Measurements from ENCODE around the gene S1PR5. TPM values are rescaled to one million over a fixed set of nuclear protein-coding genes. Genes with fewer than 3 reads are reported as not detected.

The S1PR5 gene
- total and polyA plus RNA-seq, 9 of the 15 experiments (the other 6 are each of a cell fraction or from before 2014, with no cell fraction given) = 0.03 to 0.54 (median 0.35) TPM; not detected in 4

DNA sequence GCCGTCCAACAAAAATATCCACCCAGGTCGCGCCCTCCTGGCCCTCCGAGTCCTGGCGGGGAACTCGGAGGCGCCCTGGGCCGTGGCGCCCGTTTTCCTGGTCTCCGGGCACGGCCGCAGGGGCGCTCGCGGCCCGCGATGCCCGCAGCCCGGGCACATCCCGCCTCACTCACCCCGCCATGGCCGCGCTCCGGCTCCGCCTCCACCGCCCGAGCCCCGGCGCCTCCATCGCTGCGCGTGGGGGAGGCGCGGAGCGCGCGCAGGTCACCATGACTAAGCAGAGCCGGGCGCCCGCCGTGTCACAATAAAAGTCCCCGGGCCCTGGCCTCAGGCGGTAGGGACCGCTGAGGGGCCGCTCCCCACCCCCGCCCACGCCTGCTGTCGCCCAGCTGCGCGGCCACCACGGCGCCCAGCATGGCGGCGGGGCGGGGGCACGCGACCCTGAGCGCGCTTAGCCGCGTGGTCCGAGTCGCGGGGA lies 14.7 kb downstream of the S1PR5 start (continued):
- TF ChIP-seq, protein P1, sequence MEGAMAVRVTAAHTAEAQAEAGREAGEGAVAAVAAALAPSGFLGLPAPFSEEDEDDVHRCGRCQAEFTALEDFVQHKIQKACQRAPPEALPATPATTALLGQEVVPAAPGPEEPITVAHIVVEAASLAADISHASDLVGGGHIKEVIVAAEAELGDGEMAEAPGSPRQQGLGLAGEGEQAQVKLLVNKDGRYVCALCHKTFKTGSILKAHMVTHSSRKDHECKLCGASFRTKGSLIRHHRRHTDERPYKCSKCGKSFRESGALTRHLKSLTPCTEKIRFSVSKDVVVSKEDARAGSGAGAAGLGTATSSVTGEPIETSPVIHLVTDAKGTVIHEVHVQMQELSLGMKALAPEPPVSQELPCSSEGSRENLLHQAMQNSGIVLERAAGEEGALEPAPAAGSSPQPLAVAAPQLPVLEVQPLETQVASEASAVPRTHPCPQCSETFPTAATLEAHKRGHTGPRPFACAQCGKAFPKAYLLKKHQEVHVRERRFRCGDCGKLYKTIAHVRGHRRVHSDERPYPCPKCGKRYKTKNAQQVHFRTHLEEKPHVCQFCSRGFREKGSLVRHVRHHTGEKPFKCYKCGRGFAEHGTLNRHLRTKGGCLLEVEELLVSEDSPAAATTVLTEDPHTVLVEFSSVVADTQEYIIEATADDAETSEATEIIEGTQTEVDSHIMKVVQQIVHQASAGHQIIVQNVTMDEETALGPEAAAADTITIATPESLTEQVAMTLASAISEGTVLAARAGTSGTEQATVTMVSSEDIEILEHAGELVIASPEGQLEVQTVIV (CRISPR knock-in tag; IDR thresholded peaks at IDR 0.05; ENCODE audit: borderline replicate concordance) = no peak
- TF ChIP-seq SFPQ (IDR thresholded peaks at IDR 0.05; ENCODE audit: low read depth, low read length) = no peak
- TF ChIP-seq CREM (IDR thresholded peaks at IDR 0.05; ENCODE audit: low read depth) = peak; percentile 78
- peak; percentile 87 for TF ChIP-seq MAX (CRISPR knock-in tag; IDR thresholded peaks at IDR 0.05)
- peak; percentile 1; the same call in 1 of the 2 replicates for TF ChIP-seq TFE3 (CRISPR knock-in tag; IDR thresholded peaks at IDR 0.05)
- no peak for TF ChIP-seq CHD7 (IDR thresholded peaks at IDR 0.05; ENCODE audit: low read depth, low read length)
- TF ChIP-seq NFE2 (IDR thresholded peaks at IDR 0.05; ENCODE audit: low read depth) = peak; percentile 99
- TF ChIP-seq PTRF (tag; IDR thresholded peaks at IDR 0.05) = no peak
- no peak for TF ChIP-seq TAF15 (IDR thresholded peaks at IDR 0.05; ENCODE audit: low read depth, low read length)

Data from K562 (cell line).